H1 (cell line): Measurements from ENCODE around the gene KRT4. TPM values are rescaled to one million over a fixed set of nuclear protein-coding genes. Genes with fewer than 3 reads are reported as not detected.

Experiments
- CTCF ChIA-PET: fragments of 300-600 bp; sonication (Branson Sonifier 250); formaldehyde crosslinking; loops from one replicate; lab custom pipeline; 2021; ENCODE audit not compliant: partially characterized antibody; lab: Charles Lee
- POLR2A ChIA-PET: fragments of 300-600 bp; sonication (Branson Sonifier 250); formaldehyde crosslinking; loops from one replicate; lab custom pipeline; 2021; ENCODE audit warnings: inconsistent platforms; ENCODE audit not compliant: partially characterized antibody; lab: Charles Lee
- DNase-seq, 2 experiments: peaks; one replicate each; pipeline versions ENCODE4 v3.0.0 to v3.0.0-alpha.2; 2010 to 2022; ENCODE audit warnings: low spot score in 2 of 2, low read depth in 1 of 2, mixed read lengths in 1 of 2
- FAIRE-seq: peaks from 2 replicates; lab custom pipeline; 2011; peaks lifted over from hg19 to GRCh38; lab: Jason Lieb, UNC
- H2AFZ ChIP-seq: 2 replicates; pipeline ENCODE4 v1.8.1; 2012; ENCODE audit warnings: low read length, inconsistent platforms
- H2AK5ac ChIP-seq: 2 replicates; pipeline ENCODE4 v1.6.1; 2013; ENCODE audit warnings: low read depth, low read length
- H2BK120ac ChIP-seq: replicated peaks from 2 replicates; pipeline ENCODE3; 2013; ENCODE audit warnings: low read depth, low read length, inconsistent platforms
- H2BK12ac ChIP-seq: 2 replicates; pipeline ENCODE4 v1.6.1; 2013; ENCODE audit warnings: low read depth, low read length
- H2BK15ac ChIP-seq: 2 replicates; pipeline ENCODE4 v1.6.1; 2013; ENCODE audit warnings: low read length
- H2BK20ac ChIP-seq: 2 replicates; pipeline ENCODE4 v1.6.1; 2013; ENCODE audit warnings: low read length
- H2BK5ac ChIP-seq: 2 replicates; pipeline ENCODE4 v1.6.1; 2013; ENCODE audit warnings: low read depth, low read length
- H3K14ac ChIP-seq: 2 replicates; pipeline ENCODE4 v1.6.1; 2013; ENCODE audit warnings: inconsistent platforms; ENCODE audit not compliant: insufficient read length
- H3K18ac ChIP-seq: 2 replicates; pipeline ENCODE4 v1.6.1; 2013; ENCODE audit warnings: low read length; ENCODE audit errors: extremely low read depth
- H3K23ac ChIP-seq: 2 replicates; pipeline ENCODE4 v1.6.1; 2013; ENCODE audit warnings: inconsistent platforms; ENCODE audit not compliant: insufficient read length
- H3K23me2 ChIP-seq: 2 replicates; pipeline ENCODE4 v1.6.1; 2013; ENCODE audit warnings: low read depth, low read length
- H3K27ac ChIP-seq: 2 replicates; pipeline ENCODE4 v1.6.1; 2011; ENCODE audit warnings: low read depth, low read length, inconsistent platforms
- H3K27me3 ChIP-seq, 4 experiments: replicated peaks in 1 of 4; 1 replicate in 1 of 4; 2 replicates in 3 of 4; pipeline versions ENCODE4 v1.6.1 to v1.8.1; 2011 to 2013; ENCODE audit warnings: low read length in 3 of 4, mild to moderate bottlenecking in 3 of 4, inconsistent platforms in 2 of 4, mixed read lengths in 2 of 4, moderate library complexity in 1 of 4; ENCODE audit not compliant: control insufficient read depth in 3 of 4, insufficient read depth in 3 of 4; ENCODE audit errors: extremely low read depth in 1 of 4
- H3K36me3 ChIP-seq, 4 experiments: 2 replicates each; pipeline versions ENCODE4 v1.6.1 to v1.8.1; 2011 to 2013; ENCODE audit warnings: mild to moderate bottlenecking in 4 of 4, low read length in 3 of 4, moderate library complexity in 2 of 4, control low read depth in 1 of 4, inconsistent platforms in 1 of 4; ENCODE audit not compliant: insufficient read depth in 4 of 4, control insufficient read depth in 2 of 4
- H3K4ac ChIP-seq: replicated peaks from 2 replicates; pipeline ENCODE3; 2013; ENCODE audit warnings: low read length, low read depth, mixed read lengths, inconsistent platforms; ENCODE audit not compliant: insufficient read length
- H3K4me1 ChIP-seq, 4 experiments: replicated peaks in 1 of 4; 1 replicate in 1 of 4; 2 replicates in 3 of 4; pipeline versions ENCODE4 v1.6.1 to v1.8.1; 2011 to 2013; ENCODE audit warnings: low read length in 3 of 4, inconsistent platforms in 2 of 4, mixed read lengths in 1 of 4; ENCODE audit not compliant: insufficient read depth in 4 of 4, control insufficient read depth in 3 of 4
- H3K4me2 ChIP-seq, 2 experiments: 2 replicates each; pipeline versions ENCODE4 v1.6.1 to v1.8.1; 2011 to 2013; ENCODE audit warnings: low read depth in 2 of 2, low read length in 2 of 2, control low read depth in 1 of 2, inconsistent platforms in 1 of 2, mild to moderate bottlenecking in 1 of 2; ENCODE audit not compliant: insufficient read depth in 1 of 2
- H3K4me3 ChIP-seq, 4 experiments: fragments of 200-600, 300-600 bp in 1 of 4; sonication (generic), shearing (Covaris generic), sonication (Bioruptor Twin) in 1 of 4; 2 replicates each; pipeline versions ENCODE4 v1.5.1 to v1.8.1; 2011 to 2016; ENCODE audit warnings: low read length in 4 of 4, low read depth in 3 of 4, control low read depth in 2 of 4, inconsistent platforms in 2 of 4, mild to moderate bottlenecking in 2 of 4, mixed read lengths in 1 of 4, moderate library complexity in 1 of 4; ENCODE audit not compliant: insufficient read depth in 2 of 4; ENCODE audit errors: extremely low read depth in 1 of 4
- H3K56ac ChIP-seq: replicated peaks from 2 replicates; pipeline ENCODE3; 2013; ENCODE audit warnings: low read depth, mild to moderate bottlenecking, mixed read lengths, low read length, inconsistent platforms; ENCODE audit not compliant: insufficient read length
- H3K79me1 ChIP-seq: 2 replicates; pipeline ENCODE4 v1.6.1; 2013; ENCODE audit warnings: low read depth, low read length, control low read depth
- H3K79me2 ChIP-seq, 2 experiments: 2 replicates each; pipeline versions ENCODE4 v1.6.1 to v1.8.1; 2012 to 2013; ENCODE audit warnings: low read length in 2 of 2, mild to moderate bottlenecking in 2 of 2, inconsistent platforms in 1 of 2; ENCODE audit not compliant: insufficient read depth in 2 of 2, control insufficient read depth in 1 of 2
- H3K9ac ChIP-seq, 4 experiments: replicated peaks in 1 of 4; 1 replicate in 1 of 4; 2 replicates in 3 of 4; pipeline versions ENCODE4 v1.6.1 to v1.8.1; 2011 to 2013; ENCODE audit warnings: low read depth in 3 of 4, low read length in 3 of 4, control low read depth in 2 of 4, mild to moderate bottlenecking in 2 of 4, moderate library complexity in 2 of 4, inconsistent platforms in 1 of 4; ENCODE audit errors: extremely low read depth in 1 of 4
- H3K9me3 ChIP-seq, 2 experiments: 2 replicates each; pipeline versions ENCODE4 v1.6.1 to v1.8.1; 2012 to 2013; ENCODE audit warnings: mild to moderate bottlenecking in 2 of 2, moderate library complexity in 2 of 2, control low read depth in 1 of 2, inconsistent platforms in 1 of 2, low read depth in 1 of 2, low read length in 1 of 2, mixed read lengths in 1 of 2; ENCODE audit not compliant: insufficient read depth in 2 of 2
- H4K20me1 ChIP-seq, 2 experiments: replicated peaks in 1 of 2; 2 replicates each; pipeline versions ENCODE3 to v1.8.1; 2011 to 2013; ENCODE audit warnings: inconsistent platforms in 2 of 2, low read length in 2 of 2, mild to moderate bottlenecking in 1 of 2; ENCODE audit not compliant: insufficient read depth in 2 of 2, control insufficient read depth in 1 of 2
- H4K5ac ChIP-seq: 2 replicates; pipeline ENCODE4 v1.6.1; 2013; ENCODE audit warnings: low read length, low read depth, mixed read lengths, inconsistent platforms; ENCODE audit not compliant: insufficient read length
- H4K8ac ChIP-seq: 2 replicates; pipeline ENCODE4 v1.8.0; 2013; ENCODE audit warnings: mild to moderate bottlenecking, moderate library complexity, low read length, inconsistent platforms; ENCODE audit not compliant: insufficient read depth; ENCODE audit errors: extremely low read depth
- H4K91ac ChIP-seq: replicated peaks from 2 replicates; pipeline ENCODE3; 2013; ENCODE audit warnings: low read length, mixed read lengths, inconsistent platforms; ENCODE audit not compliant: insufficient read length
- CHD1 ChIP-seq: IDR thresholded peaks from 2 replicates; pipeline ENCODE4 v1.6.1; 2012; ENCODE audit warnings: low read depth, low read length, improper control_type of control experiment
- JUN ChIP-seq: IDR thresholded peaks from 2 replicates; pipeline ENCODE4 v1.6.1; 2011; ENCODE audit warnings: low read depth, mild to moderate bottlenecking, improper control_type of control experiment, low read length
- RBBP5 ChIP-seq: IDR thresholded peaks from 2 replicates; pipeline ENCODE4 v1.7.1; 2012; ENCODE audit warnings: low read depth, mild to moderate bottlenecking, inconsistent platforms, low read length, moderate library complexity, borderline replicate concordance
- WGBS, 2 experiments: shearing (Covaris generic) in 1 of 2; methylation state at CpG; one replicate each; pipeline versions ENCODE4 v1.1.6 to v1.1.7; 2013 to 2015; ENCODE audit warnings: low lambda C conversion rate in 2 of 2, mixed read lengths in 2 of 2, inconsistent platforms in 1 of 2, low coverage in 1 of 2, missing lambda C conversion rate in 1 of 2; ENCODE audit not compliant: insufficient replicate concordance in 2 of 2, insufficient coverage in 1 of 2, insufficient read length in 1 of 2; ENCODE audit errors: extremely low coverage in 1 of 2, missing lambda C conversion rate in 1 of 2; 5-methylcytosine and 5-hydroxymethylcytosine counted together
- polyA plus RNA-seq, 7 experiments: library from polyadenylated mRNA; depleted of rRNA in 3 of 7; stranded (reverse) in 5 of 7; unstranded in 2 of 7; fragments of >200 nt in 5 of 7; fragments of 200-250 nt in 2 of 7; gene quantifications; 1 replicate in 5 of 7; 2 replicates in 1 of 7; 4 replicates in 1 of 7; pipeline versions ENCODE4 v1.2.1 to v1.2.3, GENCODE V29; 2011 to 2013; ENCODE audit warnings: missing spikeins in 2 of 7, mixed read lengths in 2 of 7
- total RNA-seq: library from RNA; stranded (reverse); fragmentation: NEBNext Ultra II Directional; extraction: Animal tissue kit (Norgen Biotek cat#: 25700); gene quantifications from 2 replicates; pipeline ENCODE4 v1.2.1, GENCODE V29; 2021

The KRT4 gene
- total and polyA plus RNA-seq, 2 of the 8 experiments (the other 6 are each of a cell fraction or from before 2014, with no cell fraction given): not detected

DNA sequence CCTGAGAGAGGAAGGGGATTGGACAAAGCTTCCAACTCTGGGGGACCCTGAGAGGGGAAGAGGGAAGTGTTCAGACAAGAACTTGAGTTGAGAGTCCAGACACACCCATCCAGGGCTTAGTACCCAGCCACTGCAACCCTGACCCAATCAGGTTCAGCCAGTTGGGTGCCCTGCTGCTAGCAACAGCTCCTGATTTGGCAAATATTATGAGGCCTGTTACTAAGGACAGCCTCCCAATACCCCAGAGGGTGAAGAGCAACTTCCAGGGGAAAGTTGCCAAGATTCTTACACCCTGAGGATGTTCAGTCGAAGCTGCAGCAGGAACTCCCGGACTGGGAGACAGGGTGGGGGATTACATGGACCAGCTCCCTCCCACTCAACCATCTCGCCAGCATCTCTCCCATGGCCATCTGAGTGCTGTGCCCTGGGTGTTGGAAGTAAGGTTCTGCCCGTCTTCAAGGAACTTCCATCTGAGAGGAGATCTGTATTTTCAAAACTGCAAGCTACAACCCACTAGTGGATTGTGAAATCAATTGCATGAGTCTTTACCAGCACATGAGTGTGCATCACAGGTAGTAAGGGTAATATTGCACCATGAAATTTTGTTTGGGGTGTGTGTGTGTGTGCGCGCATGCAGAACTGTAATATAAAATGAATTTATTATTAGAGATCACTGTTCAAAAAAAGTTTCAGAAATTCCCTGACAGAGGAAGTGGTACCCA, 46.3 kb upstream of the KRT4 start:
- H3K79me2 ChIP-seq: no peaks in the 10 kb centered on the region
- H3K14ac ChIP-seq: no peak overlapping the region
- no peak overlapping the region for H2AFZ ChIP-seq
- H3K4ac ChIP-seq: no peak overlapping the region
- no peaks in the 10 kb centered on the region for H4K20me1 ChIP-seq
- H4K5ac ChIP-seq: no peak overlapping the region
- no peaks in the 10 kb centered on the region for H3K9me3 ChIP-seq
- no peaks in the 10 kb centered on the region for H3K79me1 ChIP-seq
- H2BK5ac ChIP-seq: no peak overlapping the region
- H3K27me3 ChIP-seq: no peaks in the 10 kb centered on the region
- ChIA-PET CTCF (interaction anchor here (0.6 to 1.9 kb wide), 8 partner anchors 10 to 1368 kb away, joined by 3 to 7 read pairs (median 3); no protein-coding TSS in a partner anchor), POLR2A (no interaction called here)
- no peak overlapping the region for H2AK5ac ChIP-seq
- H2BK20ac ChIP-seq: no peak overlapping the region
- H3K56ac ChIP-seq: no peak overlapping the region
- no peaks in the 10 kb centered on the region for H3K23me2 ChIP-seq
- no peak overlapping the region for H3K4me2 ChIP-seq
- H4K91ac ChIP-seq: no peak overlapping the region
- no peak overlapping the region for H3K23ac ChIP-seq
- no peak for FAIRE-seq
- no peak overlapping the region for H2BK15ac ChIP-seq
- WGBS, 2 experiments: 91% methylated on average over 6 of the region's 6 CpGs; no CpG with 5 or more reads in 1 of the 2 experiments
- H3K4me3 ChIP-seq: no peak overlapping the region
- H4K8ac ChIP-seq: no peak overlapping the region
- H3K36me3 ChIP-seq: no peaks in the 10 kb centered on the region
- H2BK120ac ChIP-seq: no peak overlapping the region
- no peak overlapping the region for H3K27ac ChIP-seq
- H3K4me1 ChIP-seq: peaks cover 0 to 2% (median 0%) of the 10 kb centered on the region in 4 experiments; a peak in 1 of 7 replicates
- no peak for DNase-seq
- no peak overlapping the region for H2BK12ac ChIP-seq
- no peak overlapping the region for H3K9ac ChIP-seq
- no peak overlapping the region for H3K18ac ChIP-seq
- no peak for TF ChIP-seq CHD1
- TF ChIP-seq JUN: no peak
- TF ChIP-seq RBBP5: no peak
